AG04450 (cell line): Measurements from ENCODE around the gene ISL1. TPM values are rescaled to one million over a fixed set of nuclear protein-coding genes. Genes with fewer than 3 reads are reported as not detected.

Experiments used
- CTCF ChIA-PET: fragments of 300-600, 350-600 bp; formaldehyde crosslinking; extraction: SDS; loops from one replicate; lab custom pipeline; 2022; ENCODE audit warnings: antibody characterized with exemption, inconsistent platforms; lab: Charles Lee
- POLR2A ChIA-PET: fragments of 350-600 bp; formaldehyde crosslinking; extraction: SDS; loops from one replicate; lab custom pipeline; 2021; ENCODE audit warnings: antibody characterized with exemption, inconsistent platforms; lab: Yijun Ruan, JAX
- DNase-seq: peaks from one replicate; pipeline ENCODE4 v3.0.0-alpha.2; 2011; ENCODE audit warnings: low read depth, low spot score
- H3K27ac ChIP-seq: one replicate; pipeline ENCODE4 v1.5.1; 2012; ENCODE audit warnings: low read depth, low read length, control low read depth
- H3K27me3 ChIP-seq: one replicate; pipeline ENCODE4 v1.6.0; 2012; ENCODE audit warnings: low read length; ENCODE audit not compliant: control insufficient read depth, insufficient read depth
- H3K4me3 ChIP-seq: 2 replicates; pipeline ENCODE4 v1.5.1; 2011; ENCODE audit warnings: mild to moderate bottlenecking, low read depth, low read length, control low read depth
- H3K9me3 ChIP-seq: 2 replicates; pipeline ENCODE4 v1.5.1; 2012; ENCODE audit warnings: low read length; ENCODE audit not compliant: control insufficient read depth, insufficient read depth
- polyA plus RNA-seq: library from polyadenylated mRNA; depleted of rRNA; stranded (reverse); fragments of >200 nt; gene quantifications from 2 replicates; pipeline ENCODE4 v1.2.3, GENCODE V29; 2011
- TF ChIP-seq, protein P1 (sequence below): IDR thresholded peaks from 2 replicates; pipeline ENCODE4 v1.5.1; 2011; ENCODE audit warnings: low read depth, low read length, control low read depth, inconsistent platforms

ISL1 gene
- polyA plus RNA-seq, 1 experiment = not detected

DNA sequence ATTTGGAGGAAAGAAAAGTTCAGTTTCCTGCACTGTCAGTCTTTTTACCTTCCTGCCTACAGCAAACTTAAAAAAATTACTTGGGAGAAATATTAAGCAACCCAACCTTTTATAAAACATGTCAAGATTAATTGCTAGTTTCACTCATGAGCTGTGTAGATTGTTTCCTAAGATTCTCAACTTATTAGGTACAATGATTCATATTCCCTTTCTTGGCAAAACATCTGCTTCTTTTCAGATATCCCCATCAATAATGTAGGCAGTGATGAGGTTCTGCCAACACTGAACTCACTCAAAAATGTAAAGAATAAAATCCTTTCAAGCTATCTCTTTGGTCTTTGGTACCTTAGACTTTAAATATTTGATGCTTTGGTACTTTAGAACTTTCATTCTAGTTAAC lies 56.0 kb downstream of the ISL1 start:
- H3K4me3 ChIP-seq = no peak overlapping the region
- ChIA-PET POLR2A (no interaction called here), CTCF (no interaction called here)
- no peak overlapping the region for H3K27ac ChIP-seq
- DNase-seq = no peak
- TF ChIP-seq, protein P1, sequence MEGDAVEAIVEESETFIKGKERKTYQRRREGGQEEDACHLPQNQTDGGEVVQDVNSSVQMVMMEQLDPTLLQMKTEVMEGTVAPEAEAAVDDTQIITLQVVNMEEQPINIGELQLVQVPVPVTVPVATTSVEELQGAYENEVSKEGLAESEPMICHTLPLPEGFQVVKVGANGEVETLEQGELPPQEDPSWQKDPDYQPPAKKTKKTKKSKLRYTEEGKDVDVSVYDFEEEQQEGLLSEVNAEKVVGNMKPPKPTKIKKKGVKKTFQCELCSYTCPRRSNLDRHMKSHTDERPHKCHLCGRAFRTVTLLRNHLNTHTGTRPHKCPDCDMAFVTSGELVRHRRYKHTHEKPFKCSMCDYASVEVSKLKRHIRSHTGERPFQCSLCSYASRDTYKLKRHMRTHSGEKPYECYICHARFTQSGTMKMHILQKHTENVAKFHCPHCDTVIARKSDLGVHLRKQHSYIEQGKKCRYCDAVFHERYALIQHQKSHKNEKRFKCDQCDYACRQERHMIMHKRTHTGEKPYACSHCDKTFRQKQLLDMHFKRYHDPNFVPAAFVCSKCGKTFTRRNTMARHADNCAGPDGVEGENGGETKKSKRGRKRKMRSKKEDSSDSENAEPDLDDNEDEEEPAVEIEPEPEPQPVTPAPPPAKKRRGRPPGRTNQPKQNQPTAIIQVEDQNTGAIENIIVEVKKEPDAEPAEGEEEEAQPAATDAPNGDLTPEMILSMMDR = no peak
- H3K27me3 ChIP-seq = no peaks in the 10 kb centered on the region
- H3K9me3 ChIP-seq = no peaks in the 10 kb centered on the region
